ENCODE measurements around the gene SBF2.

The SBF2 gene

DNA sequence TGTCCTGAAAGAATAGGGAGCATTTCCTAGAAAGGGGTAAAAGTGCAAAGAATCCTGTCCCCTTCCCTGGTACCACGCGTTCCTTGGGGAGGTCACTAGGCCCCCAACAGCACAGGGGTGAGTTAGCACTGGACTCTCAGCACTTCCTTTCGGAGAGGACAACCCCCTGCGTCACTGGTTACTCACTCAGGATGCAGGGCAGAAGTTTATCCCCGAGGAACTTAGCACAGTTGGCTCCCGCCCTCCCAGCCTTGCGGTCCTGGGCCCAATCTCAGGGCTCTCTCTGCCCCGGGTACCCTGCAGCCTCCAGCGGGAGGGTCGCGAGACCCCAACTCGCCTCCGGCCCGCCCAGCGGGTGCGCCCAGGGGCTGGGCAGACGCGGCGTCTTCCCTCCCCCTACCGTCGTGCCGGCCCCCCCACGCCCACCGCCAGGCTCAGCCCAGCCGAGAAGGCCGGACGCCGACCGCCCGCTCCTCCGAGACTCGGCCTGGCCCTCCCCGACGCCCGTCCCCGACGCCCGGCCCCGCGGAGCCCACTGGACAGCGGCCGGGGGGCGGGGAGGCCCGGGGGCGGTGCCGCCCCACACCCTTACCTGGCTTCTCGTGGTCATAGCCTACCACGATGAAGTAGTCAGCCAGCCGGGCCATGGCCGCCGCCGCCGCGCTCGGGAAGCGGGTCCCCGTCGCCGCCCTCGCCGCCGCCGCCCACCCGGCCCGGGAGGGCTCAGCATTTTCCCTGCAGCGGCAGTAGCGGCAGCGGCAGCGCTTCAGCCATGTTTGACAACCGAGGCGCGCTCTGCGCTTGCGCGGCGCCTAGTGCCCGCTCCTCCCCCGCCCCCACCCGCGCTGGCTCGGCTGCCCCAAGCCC is at the start of gene SBF2:
Gene SBF2 (minus strand): TSS at position 797 of the 867 bp plus-strand sequence. CDS start 150 bp downstream, at position 647.
- DNase-seq: no peak

DNA sequence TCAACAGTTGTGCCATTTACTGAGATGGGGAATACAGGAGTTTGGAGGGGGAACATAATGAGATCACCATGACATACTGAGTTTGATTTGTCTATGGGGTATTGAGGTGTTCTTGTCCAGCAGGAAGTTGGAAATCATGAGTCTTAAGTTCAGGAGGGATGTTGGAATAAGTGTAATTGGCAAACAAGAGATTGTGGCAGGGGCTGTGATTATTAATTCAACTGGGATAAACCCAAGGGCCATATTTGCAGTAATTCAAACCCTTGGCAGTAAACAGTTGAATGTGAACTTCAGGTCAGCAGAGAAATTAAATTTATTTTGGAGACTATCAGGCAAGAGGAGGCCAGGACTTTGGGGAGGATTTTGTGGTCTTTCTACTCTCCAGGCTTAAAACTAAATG is 44.3 kb upstream of the SBF2 start:
- DNase-seq: no peak

GRCh38 chr11:10333490-10333889 is 39.5 kb upstream of the SBF2 start:
- DNase-seq: no peak

GRCh38 chr11:10331548-10332289 is 37.7 kb upstream of the SBF2 start:
- no peak for DNase-seq

GRCh38 chr11:10329935-10330334 is 35.9 kb upstream of the SBF2 start:
- no peak for DNase-seq

DNA sequence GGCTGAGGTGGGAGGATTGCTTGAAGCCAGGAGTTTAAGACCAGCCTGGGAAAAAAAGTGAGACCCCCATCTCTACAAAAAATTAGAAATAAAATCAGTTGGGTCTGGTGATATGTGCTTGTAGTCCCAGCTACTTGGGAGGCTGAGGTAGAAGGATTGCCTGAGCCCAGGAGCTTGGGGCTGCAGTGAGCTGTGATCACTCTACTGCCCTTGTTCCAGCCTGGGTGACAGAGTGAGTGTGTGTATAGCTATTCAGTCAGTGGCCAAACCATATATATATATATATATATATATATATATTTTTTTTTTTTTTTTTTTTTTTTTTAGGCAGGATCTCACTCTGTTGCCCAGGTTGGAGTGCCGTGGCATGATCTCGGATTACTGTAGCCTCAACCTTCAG is 35.3 kb upstream of the SBF2 start:
- DNase-seq: no peak

DNA sequence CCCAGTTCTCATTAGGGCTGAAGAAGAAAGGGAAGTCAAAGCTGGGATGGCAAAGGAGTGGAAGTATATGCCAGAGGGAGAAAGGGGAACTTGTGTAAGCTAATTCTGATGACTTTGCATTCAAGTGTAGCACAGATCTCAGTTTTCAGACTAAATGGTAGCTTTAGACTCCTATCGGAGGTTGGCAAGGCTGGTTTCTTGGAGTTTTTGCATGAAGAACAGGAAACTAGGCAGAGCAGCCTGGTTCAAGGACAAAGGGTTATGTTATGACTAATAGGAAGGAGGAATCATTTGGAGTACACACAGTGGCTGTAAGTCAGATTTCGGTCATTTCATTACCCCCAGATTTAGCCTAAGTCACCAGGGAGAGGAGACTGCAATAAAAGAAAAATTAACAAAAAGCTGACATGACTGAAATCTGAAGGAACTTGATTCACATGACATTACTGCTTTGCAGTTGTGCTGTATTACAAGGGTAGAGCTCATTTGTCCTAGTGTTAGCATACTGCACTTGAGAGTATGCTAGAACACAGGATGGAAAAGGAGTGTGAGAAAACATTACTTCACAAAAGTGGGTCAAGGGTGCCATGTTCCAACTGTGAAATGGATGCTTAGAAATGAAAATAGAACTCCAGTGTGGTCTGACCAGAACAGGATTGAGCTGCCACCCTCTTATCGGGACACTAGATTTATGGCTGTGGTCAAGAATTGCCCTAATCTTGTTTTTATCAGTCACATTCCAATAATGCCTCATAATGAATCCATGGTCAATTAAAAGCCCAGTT is 34.5 kb upstream of the SBF2 start:
- DNase-seq: no peak

DNA sequence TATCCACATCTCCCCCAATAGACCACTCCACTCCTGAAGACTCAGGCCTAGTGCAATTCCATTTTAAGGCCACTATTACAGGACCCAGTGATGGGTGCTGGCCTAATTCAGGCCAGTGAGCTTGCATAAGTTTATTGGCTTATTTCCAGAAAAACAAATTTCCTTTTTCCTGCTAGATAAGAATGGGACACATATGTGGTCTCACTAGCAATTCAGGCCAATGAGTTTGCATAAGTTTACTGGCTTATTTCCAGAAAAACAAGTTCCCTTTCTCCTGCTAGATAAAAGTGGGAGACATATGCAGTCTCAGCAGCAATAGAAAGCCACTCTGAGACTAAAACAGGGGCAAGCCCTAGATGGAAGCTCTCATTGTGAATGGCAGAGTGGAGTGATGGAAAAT is 33.2 kb upstream of the SBF2 start:
- DNase-seq: no peak

GRCh38 chr11:10326012-10326964 is 32.3 kb upstream of the SBF2 start:
- DNase-seq: no peak

- no peak for DNase-seq
Measured at GRCh38 chr11:10325277-10326011, 31.4 kb upstream of the SBF2 start.

DNA sequence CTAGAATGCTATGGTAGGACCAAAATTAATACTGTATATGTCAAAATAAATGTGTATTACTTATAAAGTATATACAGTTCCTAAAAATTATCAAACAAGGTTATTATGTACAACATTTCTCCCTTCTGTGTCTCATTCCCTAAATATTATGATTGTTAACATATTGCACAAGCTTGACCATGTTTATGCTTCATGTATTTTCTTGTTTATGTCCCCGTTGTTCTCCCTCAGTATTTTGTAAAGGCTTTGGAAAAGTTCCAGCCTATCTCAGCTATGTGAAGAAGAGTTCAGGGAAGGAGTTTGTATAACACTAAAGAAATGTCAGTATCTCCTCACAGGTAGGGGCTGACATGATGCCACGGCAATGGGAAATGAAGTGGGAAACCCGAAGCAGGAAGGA is 30.5 kb upstream of the SBF2 start:
- DNase-seq: no peak

GRCh38 chr11:10323793-10324170 is 29.8 kb upstream of the SBF2 start:
- DNase-seq: no peak

- DNase-seq: peak; percentile 65
Measured at GRCh38 chr11:10322830-10323792, 29.1 kb upstream of the SBF2 start.

- no peak for DNase-seq
Measured at GRCh38 chr11:10322401-10322800, 28.4 kb upstream of the SBF2 start.

GRCh38 chr11:10320736-10321465 is 26.9 kb upstream of the SBF2 start:
- no peak for DNase-seq

DNA sequence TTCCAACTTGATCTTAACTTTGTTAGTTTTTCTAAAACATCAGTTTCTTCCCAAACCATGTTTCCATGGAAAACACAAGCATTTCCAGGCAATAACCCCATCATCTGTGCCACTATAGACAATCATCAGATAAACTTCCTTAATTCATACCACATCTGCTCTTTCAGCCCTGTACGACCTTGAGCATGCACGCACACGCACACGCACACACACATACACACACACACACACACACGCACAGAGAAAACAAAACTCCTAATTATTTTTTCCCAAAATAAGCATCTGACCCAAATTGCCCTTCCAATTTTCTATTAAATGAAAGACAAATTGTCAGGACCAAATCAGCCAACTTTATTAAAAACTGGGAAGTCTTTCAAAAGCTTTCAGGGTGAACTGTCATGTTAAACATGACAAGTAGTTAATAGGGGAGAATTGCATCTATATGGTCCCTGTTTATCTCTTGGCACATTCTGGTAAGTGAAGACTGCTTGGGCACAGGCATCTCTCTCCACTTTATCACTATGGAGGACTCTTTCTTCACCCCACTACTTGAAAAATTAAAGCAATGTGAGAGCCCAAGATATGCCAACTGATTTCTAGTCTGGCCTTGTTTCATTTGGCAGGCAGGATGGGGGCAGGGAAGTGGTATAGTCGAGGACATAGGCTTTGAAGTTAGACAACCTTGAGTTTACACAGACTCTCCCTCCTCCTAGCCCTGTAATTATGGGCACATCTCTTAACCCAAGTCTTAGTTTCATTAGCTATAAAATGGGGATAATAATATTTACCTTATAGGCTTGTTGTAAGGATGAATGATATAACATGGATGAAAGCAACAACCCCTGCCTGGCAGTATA is 25.9 kb upstream of the SBF2 start:
- no peak for DNase-seq

- DNase-seq: peak; percentile 94
Measured at GRCh38 chr11:10318527-10318802, 24.4 kb upstream of the SBF2 start.

- DNase-seq: peak; percentile 93
Measured at GRCh38 chr11:10317776-10318526, 23.9 kb upstream of the SBF2 start.

All from NCI-H2029 treated with DMSO at 0.1 percent for 48 hours (cell line).